HFFc6 (cell line): Measurements from ENCODE around the gene EIF1AY. TPM values are rescaled to one million over a fixed set of nuclear protein-coding genes. Genes with fewer than 3 reads are reported as not detected.

Source experiments
- DNase-seq: peaks from one replicate; pipeline ENCODE4 v3.0.0-alpha.2; 2018
- H3K27ac Mint-ChIP-seq: 2 replicates; pipeline ENCODE4 v1.8.0; 2020; ENCODE audit warnings: mild to moderate bottlenecking, mixed read lengths
- H3K27me3 Mint-ChIP-seq: 2 replicates; pipeline ENCODE4 v1.8.0; 2021; ENCODE audit warnings: mild to moderate bottlenecking, moderate library complexity, mixed read lengths; ENCODE audit not compliant: insufficient read depth
- H3K36me3 Mint-ChIP-seq: 2 replicates; pipeline ENCODE4 v1.8.0; 2021; ENCODE audit warnings: low read depth, mixed read lengths
- H3K4me1 Mint-ChIP-seq: 2 replicates; pipeline ENCODE4 v1.8.0; 2020; ENCODE audit warnings: low read depth, mixed read lengths
- H3K4me3 Mint-ChIP-seq: 2 replicates; pipeline ENCODE4 v1.8.0; 2020; ENCODE audit warnings: mild to moderate bottlenecking, moderate library complexity, mixed read lengths
- H3K9me3 Mint-ChIP-seq: 2 replicates; pipeline ENCODE4 v1.8.0; 2020; ENCODE audit warnings: mild to moderate bottlenecking, mixed read lengths
- total RNA-seq, 6 experiments: library from RNA; stranded (reverse); fragmentation: NEBNext Ultra II Directional; extraction: Animal tissue kit (Norgen Biotek cat#: 25700); gene quantifications; 2 replicates in 1 of 6; 3 replicates in 5 of 6; pipeline ENCODE4 v1.2.3, GENCODE V29; 2021
- TF ChIP-seq, protein P1 (sequence below): fragments of 200-600 bp; sonication (generic); IDR thresholded peaks from 2 replicates; pipeline ENCODE4 v1.5.0; 2021; ENCODE audit warnings: antibody characterized with exemption, mild to moderate bottlenecking

The EIF1AY gene
- total RNA-seq, 6 experiments from 2014 or later, result 38.2 to 44.8 (median 40.0) TPM

DNA sequence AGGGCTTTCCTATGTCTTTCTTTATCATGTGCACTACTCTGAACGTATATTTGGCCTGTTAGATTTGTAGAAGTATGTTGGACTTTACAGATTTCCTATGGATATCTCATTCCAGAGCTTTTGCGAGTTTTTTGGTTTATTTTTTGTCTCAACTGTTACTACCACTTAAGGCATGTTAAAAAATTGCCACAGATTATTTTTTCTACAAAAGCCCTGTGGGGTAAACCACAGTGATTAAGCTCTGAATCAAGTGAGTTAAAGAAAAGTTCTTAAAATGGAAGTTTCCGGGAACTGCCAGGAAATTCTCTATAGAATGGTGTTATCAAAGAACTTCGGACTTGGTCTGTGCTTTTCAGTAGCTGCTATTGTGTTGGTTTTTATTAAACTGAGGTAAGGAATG lies 10.6 kb downstream of the EIF1AY start:
- Mint-ChIP-seq H3K36me3 (peaks cover 1% of the 10 kb centered on the region; the same call in 1 of the 2 replicates), H3K4me3 (peak overlapping the region; percentile 42; the same call in 1 of the 2 replicates), H3K4me1 (peaks cover 14% of the 10 kb centered on the region), H3K9me3 (no peaks in the 10 kb centered on the region), H3K27ac (peak overlapping the region; percentile 65), H3K27me3 (0 out of 2 replicates have a peak, but pooled peaks cover 2% of the 10 kb centered on the region)
- DNase-seq, result peak; percentile 25
- TF ChIP-seq, protein P1, sequence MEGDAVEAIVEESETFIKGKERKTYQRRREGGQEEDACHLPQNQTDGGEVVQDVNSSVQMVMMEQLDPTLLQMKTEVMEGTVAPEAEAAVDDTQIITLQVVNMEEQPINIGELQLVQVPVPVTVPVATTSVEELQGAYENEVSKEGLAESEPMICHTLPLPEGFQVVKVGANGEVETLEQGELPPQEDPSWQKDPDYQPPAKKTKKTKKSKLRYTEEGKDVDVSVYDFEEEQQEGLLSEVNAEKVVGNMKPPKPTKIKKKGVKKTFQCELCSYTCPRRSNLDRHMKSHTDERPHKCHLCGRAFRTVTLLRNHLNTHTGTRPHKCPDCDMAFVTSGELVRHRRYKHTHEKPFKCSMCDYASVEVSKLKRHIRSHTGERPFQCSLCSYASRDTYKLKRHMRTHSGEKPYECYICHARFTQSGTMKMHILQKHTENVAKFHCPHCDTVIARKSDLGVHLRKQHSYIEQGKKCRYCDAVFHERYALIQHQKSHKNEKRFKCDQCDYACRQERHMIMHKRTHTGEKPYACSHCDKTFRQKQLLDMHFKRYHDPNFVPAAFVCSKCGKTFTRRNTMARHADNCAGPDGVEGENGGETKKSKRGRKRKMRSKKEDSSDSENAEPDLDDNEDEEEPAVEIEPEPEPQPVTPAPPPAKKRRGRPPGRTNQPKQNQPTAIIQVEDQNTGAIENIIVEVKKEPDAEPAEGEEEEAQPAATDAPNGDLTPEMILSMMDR, result no peak

Other genes with a start within 250 kb of the EIF1AY start
- not detected for gene RPS4Y2, start 180.3 kb downstream of the EIF1AY start, total RNA-seq